CD4-positive, alpha-beta T cell treated with Interferon gamma for 1 hour (primary cell): ENCODE measurements around the gene ZNF574.
A peak's percentile ranks its signal among the peaks of the same experiment; 100 is the strongest.
"Not testable (repeated sequence)": the region's sequence is repeated elsewhere in the genome, so short reads cannot be mapped to it uniquely, and the experiment has no call there.

Experiments used
- DNase-seq: peaks from one replicate; pipeline ENCODE4 v3.0.0-alpha.2; 2020

The ZNF574 gene, protein sequence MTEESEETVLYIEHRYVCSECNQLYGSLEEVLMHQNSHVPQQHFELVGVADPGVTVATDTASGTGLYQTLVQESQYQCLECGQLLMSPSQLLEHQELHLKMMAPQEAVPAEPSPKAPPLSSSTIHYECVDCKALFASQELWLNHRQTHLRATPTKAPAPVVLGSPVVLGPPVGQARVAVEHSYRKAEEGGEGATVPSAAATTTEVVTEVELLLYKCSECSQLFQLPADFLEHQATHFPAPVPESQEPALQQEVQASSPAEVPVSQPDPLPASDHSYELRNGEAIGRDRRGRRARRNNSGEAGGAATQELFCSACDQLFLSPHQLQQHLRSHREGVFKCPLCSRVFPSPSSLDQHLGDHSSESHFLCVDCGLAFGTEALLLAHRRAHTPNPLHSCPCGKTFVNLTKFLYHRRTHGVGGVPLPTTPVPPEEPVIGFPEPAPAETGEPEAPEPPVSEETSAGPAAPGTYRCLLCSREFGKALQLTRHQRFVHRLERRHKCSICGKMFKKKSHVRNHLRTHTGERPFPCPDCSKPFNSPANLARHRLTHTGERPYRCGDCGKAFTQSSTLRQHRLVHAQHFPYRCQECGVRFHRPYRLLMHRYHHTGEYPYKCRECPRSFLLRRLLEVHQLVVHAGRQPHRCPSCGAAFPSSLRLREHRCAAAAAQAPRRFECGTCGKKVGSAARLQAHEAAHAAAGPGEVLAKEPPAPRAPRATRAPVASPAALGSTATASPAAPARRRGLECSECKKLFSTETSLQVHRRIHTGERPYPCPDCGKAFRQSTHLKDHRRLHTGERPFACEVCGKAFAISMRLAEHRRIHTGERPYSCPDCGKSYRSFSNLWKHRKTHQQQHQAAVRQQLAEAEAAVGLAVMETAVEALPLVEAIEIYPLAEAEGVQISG

DNA sequence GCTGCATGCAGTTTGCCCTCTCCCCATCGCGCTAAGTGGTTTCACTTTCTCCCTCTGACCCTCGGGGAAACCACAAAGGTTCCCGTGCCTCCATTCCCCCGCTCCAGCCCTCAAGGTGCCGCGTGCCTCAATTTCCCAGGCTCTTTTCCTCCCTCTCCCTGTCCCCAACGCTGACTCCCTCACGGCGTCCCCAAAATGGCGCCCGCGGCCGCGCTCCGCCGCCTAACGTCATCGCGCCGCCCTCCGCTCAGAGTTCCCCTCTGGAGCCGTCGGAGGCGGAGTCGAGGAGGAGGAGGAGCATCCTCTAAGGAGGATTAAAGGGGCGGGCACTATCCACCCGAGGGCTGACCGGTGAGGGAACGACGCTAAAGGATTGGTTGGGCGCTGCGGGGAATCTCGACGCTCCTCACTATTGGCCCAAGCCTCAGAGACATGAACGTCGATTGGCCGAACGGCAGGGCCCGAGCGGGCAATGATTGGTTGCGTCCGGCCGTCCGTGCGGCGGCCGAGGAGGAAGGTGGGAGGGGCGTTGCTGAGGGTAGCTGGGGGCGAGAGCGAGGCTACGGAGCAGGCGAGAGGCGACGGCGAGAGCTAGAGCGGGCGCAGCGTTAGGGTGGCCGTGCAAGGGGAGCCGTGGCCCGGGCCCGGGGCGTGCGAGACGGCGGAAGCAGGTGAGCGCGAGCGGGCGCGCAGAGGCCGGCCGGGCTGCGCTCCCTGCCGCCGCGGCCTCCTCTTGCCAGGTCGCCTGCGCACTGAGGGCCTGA, at the start of gene ZNF574:
TSS of gene ZNF574 (plus strand) at position 551 of the 764 bp plus-strand sequence. CDS start 2,441 bp downstream, outside the sequence.
- peak; percentile 99 for DNase-seq

DNA sequence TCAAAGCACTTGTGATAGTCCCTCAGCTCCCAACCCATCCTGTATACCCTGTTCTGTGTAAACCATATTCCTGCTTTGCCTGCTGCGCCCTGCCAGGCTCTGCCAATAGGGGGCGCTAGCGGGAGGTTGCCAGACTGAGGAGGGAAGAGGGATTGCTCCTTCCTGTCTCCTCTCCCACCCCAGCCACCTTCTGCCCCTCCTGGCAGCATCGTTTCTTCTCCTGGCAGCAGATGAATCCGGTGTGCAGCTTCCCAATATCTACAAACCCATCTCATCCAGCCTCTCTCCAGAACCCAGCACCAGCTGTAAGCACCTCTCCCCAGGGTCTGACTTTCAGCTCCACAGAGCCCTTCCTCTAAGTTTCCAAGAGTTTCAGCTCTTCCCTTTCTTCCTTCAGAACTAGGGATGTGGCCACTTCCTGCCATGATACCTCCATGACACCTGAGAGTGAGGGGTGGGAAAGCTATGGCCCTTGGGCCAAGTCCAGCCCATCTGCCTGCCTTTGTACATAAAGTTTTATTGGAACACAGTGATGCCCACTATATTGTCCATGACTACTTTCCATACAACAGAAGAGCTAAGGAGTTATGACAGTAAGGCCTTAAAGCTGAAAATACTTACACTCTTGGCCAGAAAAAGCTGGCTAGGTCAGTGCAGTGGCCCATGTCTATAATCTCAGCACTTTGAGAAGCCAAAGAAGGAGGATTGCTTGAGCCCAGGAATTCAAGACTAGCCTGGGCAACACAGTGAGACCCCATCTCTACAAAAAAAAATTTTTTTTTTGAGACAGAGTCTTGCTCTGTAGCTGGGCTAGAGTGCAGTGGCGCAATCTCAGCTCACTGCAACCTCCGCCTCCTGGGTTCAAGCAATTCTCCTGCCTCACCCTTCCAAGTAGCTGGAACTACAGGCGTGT, 47.4 kb upstream of the ZNF574 start:
- DNase-seq: no peak

DNA sequence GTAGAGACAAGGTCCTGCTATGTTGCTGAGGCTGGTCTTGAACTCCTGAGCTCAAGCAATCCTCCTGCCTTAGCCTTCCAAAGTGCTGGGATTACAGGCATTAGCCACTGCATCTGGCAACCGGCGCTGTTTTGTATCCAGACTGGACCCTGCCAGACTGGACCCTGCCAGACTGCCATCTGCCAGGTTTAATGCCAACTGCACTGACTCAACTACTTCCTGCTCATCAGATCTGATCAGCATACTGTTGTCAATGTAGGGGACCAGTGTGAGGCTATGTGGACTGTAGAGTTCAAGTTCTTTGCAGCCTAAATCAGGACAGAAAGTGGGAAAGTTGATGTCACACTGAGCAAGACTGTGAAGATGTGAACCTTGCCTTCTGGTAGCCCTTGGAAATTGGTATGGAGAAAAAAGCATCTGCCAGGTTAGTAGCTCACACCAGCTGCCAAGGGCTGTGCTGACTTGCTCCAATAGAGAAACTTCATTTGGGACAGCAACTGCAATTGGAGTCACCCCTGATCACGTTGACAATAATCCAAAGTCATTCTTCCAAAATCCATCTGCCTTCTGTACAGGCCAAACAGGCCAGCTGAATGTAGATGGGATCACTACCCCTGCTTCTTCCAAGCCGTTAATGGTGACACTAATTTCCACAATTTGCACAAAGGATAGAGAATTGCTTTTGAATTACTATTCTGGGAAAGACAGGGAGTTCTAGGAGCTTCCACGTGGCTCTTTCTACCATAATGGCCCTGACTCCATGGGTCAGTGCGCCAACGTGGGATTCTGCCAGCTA, 45.1 kb upstream of the ZNF574 start:
- no peak for DNase-seq

DNA sequence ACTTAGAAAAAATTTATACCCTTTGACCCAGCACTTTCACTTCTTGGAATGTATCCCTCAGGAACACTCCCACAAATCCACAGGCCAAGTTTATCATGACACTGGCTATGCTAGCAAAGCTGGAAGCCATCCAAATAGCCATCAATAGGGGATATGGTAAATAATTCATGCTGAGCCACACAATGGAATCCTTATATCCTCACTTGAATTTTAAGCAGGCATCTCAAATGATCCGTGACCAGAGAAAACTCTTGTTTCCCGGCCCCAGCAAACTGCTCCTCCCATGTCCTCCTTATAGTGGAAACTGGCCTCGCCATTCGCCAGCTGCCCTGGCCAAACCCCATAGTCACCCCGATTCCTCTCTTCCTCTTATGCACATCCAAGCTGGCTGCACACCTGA, 43.5 kb upstream of the ZNF574 start:
- DNase-seq: no peak

DNA sequence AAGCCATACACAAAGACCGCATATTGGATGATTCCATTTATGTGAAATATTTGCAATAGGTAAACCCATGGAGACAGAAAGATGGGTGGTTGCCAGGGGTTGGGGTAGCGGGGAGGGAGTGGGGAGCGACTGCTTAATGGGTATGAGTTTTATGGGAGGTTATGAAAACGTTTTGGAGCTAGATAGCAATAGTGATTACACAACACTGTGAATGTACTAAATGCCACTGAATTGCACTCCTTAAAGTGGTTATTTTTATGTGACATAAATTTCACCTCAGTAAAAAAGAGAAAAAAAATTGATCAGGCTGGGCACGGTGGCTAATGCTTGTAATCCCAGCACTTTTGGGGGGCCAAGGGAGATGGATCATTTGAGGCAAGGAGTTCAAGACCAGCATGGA, 42.6 kb upstream of the ZNF574 start:
- DNase-seq: no peak

DNA sequence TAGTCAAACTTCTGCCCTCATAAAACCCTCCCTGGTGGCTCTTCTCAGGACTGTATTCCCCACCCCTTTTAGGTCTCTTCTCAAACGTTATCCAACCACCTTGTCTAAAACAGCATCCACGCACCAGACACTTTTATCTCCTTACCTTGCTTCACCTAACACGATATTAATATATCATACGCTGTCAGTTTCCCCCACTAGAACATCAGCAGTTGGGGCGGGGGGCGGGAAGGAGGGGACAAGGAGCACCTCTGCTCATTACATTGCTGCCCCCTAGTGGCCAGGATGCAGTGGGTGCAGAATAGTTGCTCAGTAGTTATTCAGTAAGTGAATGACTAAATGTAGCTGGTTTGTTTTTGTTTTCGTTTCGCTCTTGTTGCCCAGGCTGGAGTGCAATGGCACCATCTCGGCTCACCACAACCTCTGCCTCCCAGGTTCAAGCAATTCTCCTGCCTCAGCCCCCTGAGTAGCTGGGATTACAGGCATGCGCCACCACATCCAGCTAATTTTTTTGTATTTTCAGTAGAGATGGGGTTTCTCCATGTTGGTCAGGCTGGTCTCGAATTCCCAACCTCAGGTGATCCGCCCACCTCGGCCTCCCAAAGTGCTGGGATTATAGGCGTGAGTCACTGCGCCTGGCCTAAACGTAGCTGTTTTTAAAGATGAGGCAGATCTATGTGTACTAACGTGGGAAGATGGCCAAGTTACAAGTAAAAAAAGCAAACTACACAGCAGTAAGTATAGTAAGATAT, 41.1 kb upstream of the ZNF574 start:
- DNase-seq: peak; percentile 52

DNA sequence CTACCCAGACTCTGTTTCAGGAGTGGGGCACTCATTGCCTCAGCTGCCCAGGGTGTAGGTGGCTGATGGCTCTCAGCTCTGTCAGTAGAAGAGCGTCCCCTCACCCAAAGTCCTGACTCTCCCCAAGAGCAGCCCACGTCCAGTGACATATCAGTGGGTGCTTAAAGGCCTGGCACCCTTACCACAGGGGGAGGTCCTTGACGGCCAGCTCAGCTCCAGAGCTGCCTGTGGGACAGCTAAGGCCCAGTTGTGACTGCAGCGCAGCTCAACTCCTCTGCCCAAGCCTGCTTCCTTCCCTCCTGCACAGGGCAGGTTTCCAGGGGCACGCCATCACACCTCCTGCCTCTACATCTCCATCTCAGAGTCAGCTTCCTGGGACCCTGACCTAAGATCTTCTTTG, 38.3 kb upstream of the ZNF574 start:
- no peak for DNase-seq

DNA sequence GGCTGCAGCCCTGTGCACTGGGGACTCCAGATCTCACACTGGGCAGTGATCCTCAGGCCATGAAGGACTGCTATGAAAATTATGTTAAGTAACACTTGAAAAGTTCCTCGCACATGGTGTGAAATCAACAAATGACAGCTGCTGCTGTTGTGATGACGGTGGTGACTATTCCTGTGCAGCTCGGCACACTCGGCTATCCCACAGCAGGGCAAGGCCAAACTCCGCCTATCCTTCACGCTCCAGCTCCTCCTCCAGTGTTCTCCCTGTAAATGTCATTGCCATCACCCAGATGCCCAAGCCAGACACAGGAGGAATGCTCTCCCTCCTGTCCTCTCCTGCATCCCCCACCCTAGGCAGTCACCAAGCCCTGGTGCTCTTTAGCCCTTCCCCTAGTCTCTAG, 37.3 kb upstream of the ZNF574 start:
- DNase-seq: no peak

DNA sequence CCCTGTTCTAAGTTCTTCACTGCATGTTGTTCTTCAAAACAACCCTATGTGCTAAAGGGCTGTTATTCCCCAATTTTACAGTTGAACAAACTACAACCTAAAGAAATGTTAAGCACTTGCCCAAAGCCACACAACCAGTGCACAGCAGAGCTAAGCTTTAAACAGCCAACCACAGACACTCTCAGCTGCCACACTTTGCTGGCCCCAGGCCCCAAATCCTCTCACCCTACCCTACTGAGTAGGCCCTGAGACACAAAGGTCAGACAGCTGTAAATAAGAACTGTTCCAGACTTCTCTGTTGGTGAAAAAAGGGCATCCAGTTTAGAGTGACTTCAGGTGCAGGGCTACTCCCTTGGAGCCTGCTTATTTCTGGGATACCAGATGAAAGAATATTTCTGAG, 35.9 kb upstream of the ZNF574 start:
- no peak for DNase-seq

DNA sequence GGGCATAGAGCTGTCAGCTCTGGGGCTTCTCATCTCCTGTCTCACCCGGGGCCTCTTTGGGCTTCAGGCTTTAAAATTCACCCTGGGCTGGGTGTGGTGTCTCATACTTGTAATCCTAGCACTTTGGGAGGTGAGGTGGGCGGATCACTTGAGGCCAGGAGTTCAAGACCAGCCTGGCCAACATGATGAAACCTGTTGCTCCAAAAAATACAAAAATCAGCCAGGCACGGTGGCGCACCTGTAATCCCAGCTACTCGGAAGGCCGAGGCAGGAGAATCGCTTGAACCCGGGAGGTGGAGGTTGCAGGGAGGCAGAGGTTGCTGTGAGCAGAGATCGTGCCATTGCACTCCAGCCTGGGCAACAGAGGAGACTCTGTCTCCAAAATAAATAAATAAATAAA, 35.5 kb upstream of the ZNF574 start:
- not testable (repeated sequence) for DNase-seq

DNA sequence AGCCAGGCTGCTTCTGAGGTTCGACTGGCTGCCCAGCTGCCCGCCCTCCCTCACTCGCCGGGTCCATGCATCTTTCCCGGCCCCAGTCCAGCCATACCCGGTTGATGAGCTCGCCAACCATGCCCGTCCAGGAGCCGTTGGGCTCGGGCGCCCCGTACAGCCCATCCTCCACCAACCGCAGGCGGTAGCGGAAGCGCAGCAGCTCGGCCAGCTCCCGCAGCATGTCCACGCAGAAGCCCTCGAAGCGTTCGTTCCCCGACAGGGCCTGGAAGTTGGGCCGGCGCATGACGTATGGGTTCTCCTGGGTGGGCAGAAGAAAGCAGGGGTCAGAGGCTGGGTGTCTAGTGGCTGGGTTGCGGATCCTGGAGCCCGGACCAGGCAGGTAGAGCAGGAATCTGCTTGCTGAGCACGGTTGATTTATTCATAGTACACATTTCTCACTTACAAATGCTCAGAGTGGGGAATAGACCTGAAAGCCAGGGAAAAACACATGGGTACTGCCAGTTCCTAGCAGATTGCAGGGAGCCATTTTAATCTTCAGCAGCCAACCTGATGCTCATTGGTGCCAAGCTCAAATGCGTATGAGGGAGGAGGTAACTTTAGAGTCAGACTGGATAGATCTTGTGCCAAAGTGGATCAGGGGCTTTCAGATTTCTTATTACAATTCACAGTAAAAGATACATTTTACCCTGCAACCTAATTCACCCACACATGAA, 33.4 kb upstream of the ZNF574 start:
- no peak for DNase-seq

DNA sequence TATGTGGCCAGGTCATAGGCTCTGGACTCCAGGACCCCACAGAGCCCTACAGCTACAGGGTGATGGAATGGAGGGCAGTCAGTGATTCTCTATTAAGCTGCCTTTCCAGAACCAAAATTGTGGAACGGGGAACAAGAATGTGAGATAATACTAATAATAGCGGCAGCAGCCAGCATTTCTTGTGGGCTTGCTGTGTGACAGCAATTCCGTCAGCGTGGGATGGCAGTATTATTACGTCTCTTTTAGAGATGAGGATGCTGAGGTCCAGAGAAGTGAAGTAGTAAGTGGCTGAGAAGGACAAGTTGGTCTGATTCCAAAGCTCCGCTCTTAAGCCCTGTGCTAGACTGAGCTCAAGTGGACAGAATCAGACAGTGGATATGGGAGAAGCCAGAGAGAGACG, 30.4 kb upstream of the ZNF574 start:
- no peak for DNase-seq

DNA sequence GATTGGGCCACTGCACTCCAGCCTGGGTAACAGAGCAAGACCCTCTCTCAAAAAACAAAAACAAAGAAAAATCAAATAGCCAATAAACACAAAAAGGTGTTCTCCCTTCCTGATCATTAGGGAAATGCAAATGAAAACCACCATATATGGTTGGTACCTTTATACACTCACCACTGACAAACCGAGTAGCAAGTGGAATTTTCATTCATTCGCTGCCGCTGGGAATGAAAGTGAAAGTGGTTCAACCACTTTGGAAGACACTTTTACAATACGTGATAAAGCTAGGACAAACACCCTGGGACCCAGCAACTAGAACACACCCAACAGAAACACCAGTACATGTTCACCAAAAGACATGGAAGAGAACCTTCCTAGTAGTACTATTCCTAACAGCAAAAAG, 27.0 kb upstream of the ZNF574 start:
- DNase-seq: no peak

DNA sequence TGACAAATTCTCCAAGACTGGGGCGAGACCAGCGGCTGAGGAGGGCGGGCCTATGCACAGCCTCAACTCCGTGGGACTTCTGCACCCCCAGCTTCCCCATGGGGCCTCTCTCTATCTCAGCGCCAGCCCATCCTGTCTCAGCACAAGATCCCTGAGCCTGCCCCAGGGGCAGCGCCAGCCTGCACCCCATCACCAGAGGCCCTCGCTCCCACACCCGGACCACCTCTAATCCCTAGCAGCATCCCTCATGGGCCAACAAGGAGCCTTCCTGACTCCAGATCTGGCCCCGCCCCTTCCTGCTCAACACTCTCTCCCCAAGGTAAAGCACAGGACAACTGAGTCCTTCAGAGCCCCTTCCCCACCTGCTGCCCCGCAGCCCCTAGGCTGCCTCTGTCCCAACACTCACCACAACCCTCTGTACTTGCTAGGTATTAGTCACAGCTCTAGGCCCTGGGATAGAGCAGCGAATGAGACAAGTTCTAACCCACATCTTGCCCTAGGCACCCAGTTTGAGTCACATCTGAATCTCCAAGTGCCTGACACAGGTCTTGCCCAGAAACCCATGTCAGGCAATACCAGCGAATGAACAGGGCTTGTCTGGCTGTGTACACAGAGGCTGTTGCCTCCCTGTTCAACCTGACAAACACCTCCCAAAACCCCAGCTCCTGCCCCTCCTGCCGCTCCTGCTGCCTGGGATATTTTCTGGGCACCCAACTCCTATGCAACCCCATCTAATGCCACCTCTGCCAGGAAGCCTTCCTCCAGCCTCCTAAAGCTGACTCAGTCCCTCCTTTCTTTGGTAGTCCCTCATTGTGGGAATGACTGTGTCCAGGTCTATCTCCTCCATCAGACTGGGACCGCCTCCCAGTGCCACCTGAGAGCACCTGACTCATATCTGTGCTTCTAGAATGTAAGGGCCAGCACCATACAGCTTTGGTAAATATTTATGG, 24.5 kb upstream of the ZNF574 start:
- no peak for DNase-seq

DNA sequence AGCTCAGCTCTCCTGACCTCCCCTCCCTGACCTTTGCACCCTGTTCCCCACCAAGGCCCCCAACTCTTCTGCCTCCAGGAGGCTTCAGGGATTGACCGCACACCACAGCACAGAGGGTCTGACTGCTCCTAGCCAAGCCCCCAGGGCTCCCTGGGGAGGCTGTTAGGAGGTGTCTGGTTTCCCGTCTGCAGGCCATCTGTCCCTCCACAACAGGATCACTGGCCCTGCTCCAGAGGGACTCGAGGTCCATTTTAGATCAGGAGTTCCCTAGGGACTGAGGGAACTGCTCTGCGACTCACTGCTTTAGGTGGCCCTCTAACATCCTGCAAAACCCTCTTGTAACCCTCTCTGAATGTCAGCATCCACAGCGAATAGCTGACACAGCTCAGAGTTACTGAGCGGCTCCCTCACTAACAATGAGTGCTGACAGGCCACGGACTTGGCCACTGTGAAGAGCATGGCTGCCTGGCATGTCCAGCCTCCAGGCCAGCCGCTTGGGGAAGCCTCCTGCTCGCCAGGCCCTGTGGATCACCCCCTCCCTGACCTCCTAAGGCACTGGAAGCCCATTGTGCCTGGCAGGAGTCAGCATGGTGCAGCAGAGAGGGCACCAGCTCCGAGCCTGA, 23.6 kb upstream of the ZNF574 start:
- no peak for DNase-seq

DNA sequence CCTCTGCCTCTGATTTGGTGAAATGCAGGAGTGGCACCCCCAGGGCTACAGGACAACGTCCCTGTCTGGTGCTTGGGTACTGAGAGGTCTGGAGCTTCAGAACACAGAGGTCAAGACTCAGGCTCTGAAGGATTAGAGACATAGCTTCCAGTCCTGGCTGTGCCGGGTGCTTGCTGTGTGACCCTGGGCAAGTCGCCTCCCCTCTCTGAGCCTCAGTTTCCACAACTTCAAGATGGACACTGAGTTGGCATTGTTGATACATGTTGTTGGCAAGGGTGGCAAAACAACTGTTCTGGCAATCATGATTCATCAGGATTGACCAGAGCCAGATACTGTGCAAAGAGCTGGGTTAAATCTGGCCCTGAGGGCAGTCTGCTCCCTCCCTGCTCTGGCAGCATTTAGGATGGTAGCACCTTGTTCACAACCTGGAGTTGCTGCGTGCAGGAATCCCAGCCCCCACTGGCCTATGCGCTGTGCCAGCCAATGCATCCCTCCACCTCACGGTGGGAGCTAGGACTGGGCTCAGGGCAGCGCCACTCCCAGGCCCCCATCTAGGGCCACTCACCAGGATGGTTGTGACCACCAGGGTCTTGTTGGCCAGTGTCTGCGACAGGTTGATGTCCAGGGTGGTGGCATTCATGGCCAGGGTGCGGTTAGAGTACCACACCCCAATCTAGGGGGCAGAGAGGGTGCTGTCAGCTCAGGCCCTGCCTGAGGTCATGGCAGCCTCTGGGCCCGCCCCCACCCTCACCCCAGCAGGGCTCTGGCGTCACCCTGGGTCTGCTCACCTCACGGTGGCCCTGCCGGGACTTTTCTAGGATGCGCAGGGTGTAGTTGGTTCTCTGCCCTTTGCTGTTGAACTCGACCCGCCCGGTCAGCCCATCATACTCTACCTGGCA, 22.7 kb upstream of the ZNF574 start:
- DNase-seq: no peak

DNA sequence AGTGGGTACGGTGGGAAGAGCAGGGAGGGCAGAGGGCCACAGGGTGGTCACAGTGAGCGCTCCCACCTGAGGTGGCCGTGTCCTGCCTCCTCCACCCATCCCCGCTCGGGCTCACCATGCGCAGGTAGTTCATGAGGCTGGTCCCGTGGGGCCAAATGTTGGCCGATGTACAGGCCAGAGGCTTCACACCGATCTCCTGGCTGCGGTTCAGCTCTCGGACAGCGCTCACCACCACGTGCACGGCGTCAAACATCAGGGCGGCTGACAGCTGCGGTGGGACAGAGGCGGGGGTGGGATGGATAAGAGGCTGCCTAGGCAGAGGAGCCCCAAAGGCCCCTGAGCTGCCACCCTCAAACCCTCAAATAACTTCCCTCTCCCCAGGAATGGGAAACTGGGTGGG, 21.8 kb upstream of the ZNF574 start:
- DNase-seq: no peak
